RWPE2 (cell line): Measurements from ENCODE around the gene DCPS.

Experiments
- ATAC-seq: fragments of 200-7000 bp; cut with Tn5 transposase; 3 replicates; pipeline ENCODE4 v1.9.1; 2021; ENCODE audit warnings: low read depth
- DNase-seq: peaks from one replicate; pipeline ENCODE4 v3.0.0-alpha.2; 2020; ENCODE audit warnings: low spot score
- H3K27ac ChIP-seq: fragments of 450-650 bp; 2 replicates; pipeline ENCODE4 v1.5.1; 2017; ENCODE audit warnings: mild to moderate bottlenecking; ENCODE audit not compliant: poor library complexity, severe bottlenecking
- H3K27me3 ChIP-seq: fragments of 250-450 bp; sonication (Bioruptor Pico); 2 replicates; pipeline ENCODE4 v1.5.1; 2021; ENCODE audit warnings: mild to moderate bottlenecking, moderate library complexity; ENCODE audit not compliant: insufficient read depth, poor library complexity, severe bottlenecking
- H3K36me3 ChIP-seq: fragments of 250-450 bp; sonication (Bioruptor Pico); 2 replicates; pipeline ENCODE4 v1.5.1; 2020; ENCODE audit warnings: low read depth, mild to moderate bottlenecking, moderate library complexity
- H3K4me1 ChIP-seq: fragments of 250-450 bp; sonication (Bioruptor Pico); 2 replicates; pipeline ENCODE4 v1.5.1; 2021; ENCODE audit warnings: mild to moderate bottlenecking, moderate library complexity; ENCODE audit not compliant: insufficient read depth, poor library complexity, severe bottlenecking
- H3K4me3 ChIP-seq: fragments of 250-450 bp; sonication (Bioruptor Pico); 2 replicates; pipeline ENCODE4 v1.5.1; 2021; ENCODE audit warnings: mild to moderate bottlenecking, moderate library complexity; ENCODE audit not compliant: severe bottlenecking
- H3K9me3 ChIP-seq: fragments of 250-450 bp; sonication (Bioruptor Pico); 2 replicates; pipeline ENCODE4 v1.5.1; 2021; ENCODE audit warnings: mild to moderate bottlenecking, moderate library complexity; ENCODE audit not compliant: severe bottlenecking
- CTCF ChIP-seq: fragments of 450-650 bp; IDR thresholded peaks from one replicate; pipeline ENCODE4 v1.5.1; 2017; ENCODE audit warnings: mild to moderate bottlenecking, moderate library complexity; ENCODE audit not compliant: poor library complexity, severe bottlenecking

The DCPS gene

GRCh38 chr11:126355324-126355925, 51.6 kb downstream of the DCPS start, which contains the start of gene ST3GAL4:
ST3GAL4 (plus strand) TSS chr11:126355686; CDS start chr11:126406156, 50,470 bp downstream.
- peak within 1 kb of the TSS; percentile 94 for H3K27ac ChIP-seq
- peaks cover 29% of the 10 kb centered on the region for H3K4me1 ChIP-seq
- H3K9me3 ChIP-seq = no peaks in the 10 kb centered on the region
- peaks cover 31% of the 10 kb centered on the region for H3K36me3 ChIP-seq
- no peaks in the 10 kb centered on the region for H3K27me3 ChIP-seq
- DNase-seq (peak; percentile 75), ATAC-seq (peak; percentile 46)
- TF ChIP-seq CTCF = no peak
- peak within 1 kb of the TSS; percentile 60 for H3K4me3 ChIP-seq

- Histone ChIP-seq H3K36me3 (peaks cover 30% of the 10 kb centered on the region), H3K4me1 (peaks cover 29% of the 10 kb centered on the region), H3K4me3 (peak overlapping the region; percentile 60), H3K27me3 (no peaks in the 10 kb centered on the region), H3K27ac (peak overlapping the region; percentile 94), H3K9me3 (no peaks in the 10 kb centered on the region)
- DNase-seq = peak; percentile 58
- peak; percentile 1; the same call in 2 of the 3 replicates for ATAC-seq
- TF ChIP-seq CTCF = no peak
Observed at GRCh38 chr11:126355926-126356897, 52.4 kb downstream of the DCPS start.

GRCh38 chr11:126357055-126357962, 53.4 kb downstream of the DCPS start:
- peaks cover 20% of the 10 kb centered on the region for H3K36me3 ChIP-seq
- ATAC-seq = no peak
- DNase-seq = no peak
- peak overlapping the region; percentile 94 for H3K27ac ChIP-seq
- no peak for TF ChIP-seq CTCF
- peak overlapping the region; percentile 60 for H3K4me3 ChIP-seq
- H3K27me3 ChIP-seq = no peaks in the 10 kb centered on the region
- H3K9me3 ChIP-seq = no peaks in the 10 kb centered on the region
- H3K4me1 ChIP-seq = peaks cover 23% of the 10 kb centered on the region

GRCh38 chr11:126357969-126358762, 54.3 kb downstream of the DCPS start:
- Histone ChIP-seq H3K4me3 (no peak overlapping the region), H3K27me3 (no peaks in the 10 kb centered on the region), H3K36me3 (peaks cover 17% of the 10 kb centered on the region), H3K9me3 (no peaks in the 10 kb centered on the region), H3K4me1 (peaks cover 15% of the 10 kb centered on the region), H3K27ac (no peak overlapping the region)
- DNase-seq (no peak), ATAC-seq (no peak)
- no peak for TF ChIP-seq CTCF
